Measurements from ENCODE around the gene TCEAL1. TPM values are rescaled to one million over a fixed set of nuclear protein-coding genes. Genes with fewer than 3 reads are reported as not detected.
A peak's percentile ranks its signal among the peaks of the same experiment; 100 is the strongest.
"Not testable (repeated sequence)": the region's sequence is repeated elsewhere in the genome, so short reads cannot be mapped to it uniquely, and the experiment has no call there.

TCEAL1 gene
- total and polyA plus RNA-seq, 11 donors, result 16.4 to 33.2 (median 23.1) TPM

DNA sequence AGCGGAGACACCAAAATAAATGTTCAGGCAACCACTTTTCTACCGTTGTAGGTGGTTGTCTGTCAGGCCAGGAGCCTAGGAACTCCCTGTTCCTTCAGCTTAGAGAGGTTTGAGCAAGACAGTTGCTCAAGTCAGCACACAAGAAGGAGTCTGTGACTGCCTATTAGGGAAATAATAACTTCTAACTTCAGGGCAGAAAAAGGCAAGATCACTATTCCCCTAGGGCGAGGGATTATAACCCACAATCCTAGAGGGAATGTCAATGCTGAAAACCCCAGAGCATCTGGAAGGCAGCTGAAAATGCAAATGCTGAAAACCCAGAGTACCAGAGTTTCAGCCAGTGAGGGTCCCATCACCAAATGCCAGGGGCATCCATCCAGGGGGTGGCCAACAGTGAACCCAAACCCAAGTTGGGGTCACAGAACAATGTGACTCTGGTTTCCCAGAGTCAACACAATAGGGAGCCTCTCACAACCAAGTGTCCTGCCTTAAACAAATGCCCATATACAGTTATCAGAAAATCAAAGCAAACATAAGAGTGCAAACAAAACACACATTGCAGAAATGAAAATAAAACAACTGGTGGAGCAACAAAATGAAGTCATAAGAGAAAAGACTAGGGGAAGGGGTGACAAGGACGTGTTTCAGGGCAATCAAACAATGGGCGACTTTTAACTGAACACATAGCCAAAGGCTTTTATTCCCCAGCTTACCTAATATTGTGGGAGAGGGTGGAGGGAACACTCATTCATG is 30.1 kb downstream of the TCEAL1 start:
- TF ChIP-seq, protein P1, sequence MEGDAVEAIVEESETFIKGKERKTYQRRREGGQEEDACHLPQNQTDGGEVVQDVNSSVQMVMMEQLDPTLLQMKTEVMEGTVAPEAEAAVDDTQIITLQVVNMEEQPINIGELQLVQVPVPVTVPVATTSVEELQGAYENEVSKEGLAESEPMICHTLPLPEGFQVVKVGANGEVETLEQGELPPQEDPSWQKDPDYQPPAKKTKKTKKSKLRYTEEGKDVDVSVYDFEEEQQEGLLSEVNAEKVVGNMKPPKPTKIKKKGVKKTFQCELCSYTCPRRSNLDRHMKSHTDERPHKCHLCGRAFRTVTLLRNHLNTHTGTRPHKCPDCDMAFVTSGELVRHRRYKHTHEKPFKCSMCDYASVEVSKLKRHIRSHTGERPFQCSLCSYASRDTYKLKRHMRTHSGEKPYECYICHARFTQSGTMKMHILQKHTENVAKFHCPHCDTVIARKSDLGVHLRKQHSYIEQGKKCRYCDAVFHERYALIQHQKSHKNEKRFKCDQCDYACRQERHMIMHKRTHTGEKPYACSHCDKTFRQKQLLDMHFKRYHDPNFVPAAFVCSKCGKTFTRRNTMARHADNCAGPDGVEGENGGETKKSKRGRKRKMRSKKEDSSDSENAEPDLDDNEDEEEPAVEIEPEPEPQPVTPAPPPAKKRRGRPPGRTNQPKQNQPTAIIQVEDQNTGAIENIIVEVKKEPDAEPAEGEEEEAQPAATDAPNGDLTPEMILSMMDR (IDR thresholded peaks at IDR 0.05), result no peak
- TF ChIP-seq POLR2A (IDR thresholded peaks at IDR 0.05), result no peak
- Histone ChIP-seq H3K27me3 (peaks cover 0 to 29% (median 0%) of the 10 kb centered on the region in 9 donors), H3K36me3 (no peaks in the 10 kb centered on the region), H3K9me3 (no peaks in the 10 kb centered on the region), H3K4me1 (no peaks in the 10 kb centered on the region), H3K4me3 (no peak overlapping the region), H3K27ac (no peak overlapping the region)
- intact Hi-C loops (cut with DNase I), result no loop called here
- no peak for DNase-seq
- no peak for ATAC-seq
- WGBS, 4 donors, result 52 to 83% (median 73%) methylated on average over 5 of the region's 5 CpGs

DNA sequence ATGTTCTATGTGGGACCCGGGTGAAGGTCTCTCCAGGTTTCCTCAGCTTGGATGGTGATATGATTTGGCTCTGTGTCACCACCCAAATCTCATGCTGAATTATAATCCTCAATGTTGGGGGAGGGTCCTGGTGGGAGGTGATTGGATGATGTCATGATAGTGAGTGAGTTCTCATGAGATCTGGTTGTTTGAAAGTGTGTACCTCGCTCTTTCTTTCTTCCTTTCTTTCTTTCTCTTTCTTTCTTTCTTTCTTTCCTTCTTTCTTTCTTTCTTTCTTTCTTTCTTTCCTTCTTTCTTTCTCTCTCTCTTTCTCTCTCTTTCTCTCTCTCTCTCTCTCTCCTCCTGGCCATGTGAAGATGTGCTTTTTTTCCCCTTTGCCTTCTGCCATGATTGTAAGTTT is 30.7 kb downstream of the TCEAL1 start:
- H3K4me1 ChIP-seq; H3K27ac ChIP-seq; intact Hi-C loops (cut with DNase I); H3K4me3 ChIP-seq; DNase-seq; H3K36me3 ChIP-seq; H3K9me3 ChIP-seq; ATAC-seq: not testable (repeated sequence)
- 86 to 93% (median 88%) methylated on average over 2 of the region's 2 CpGs for WGBS, 4 donors
- peaks cover 0 to 35% (median 0%) of the 10 kb centered on the region in 9 donors for H3K27me3 ChIP-seq

DNA sequence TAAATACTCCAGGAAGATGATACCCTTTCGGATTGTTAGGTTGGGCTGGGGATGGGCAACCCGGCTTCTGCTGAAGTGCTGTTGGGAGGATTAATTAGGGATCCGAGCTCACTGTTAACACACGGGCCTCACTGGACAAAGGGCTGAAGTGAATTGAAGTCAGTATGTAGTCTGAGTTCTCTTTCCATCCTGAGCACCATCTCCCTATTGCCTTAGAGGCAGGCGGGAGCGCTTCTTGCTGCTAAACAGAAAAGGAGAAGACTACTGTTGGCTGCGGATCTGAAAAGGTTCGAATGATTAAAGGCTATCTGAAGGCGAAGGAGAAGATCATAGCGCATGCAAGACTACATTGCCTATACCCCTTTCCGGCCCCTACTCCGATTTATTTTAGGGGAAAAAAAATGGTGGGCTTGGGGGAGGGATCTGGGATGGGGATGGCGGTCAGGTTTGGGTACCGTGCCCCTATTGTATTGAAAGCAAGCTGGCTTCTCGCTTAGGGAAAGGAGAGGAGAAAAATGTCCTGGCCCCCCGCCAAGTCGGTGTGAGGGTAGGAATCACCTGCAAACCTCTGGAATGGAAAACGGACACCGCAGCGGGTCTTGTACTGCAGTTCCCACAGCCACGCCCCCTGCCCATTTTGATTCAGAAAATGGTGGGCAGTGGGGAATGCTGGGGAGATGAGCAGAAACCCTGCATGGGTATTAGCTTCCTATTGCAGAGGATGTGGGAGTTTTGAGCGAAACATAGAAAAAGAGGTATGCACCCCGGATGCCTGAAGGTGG is 35.4 kb downstream of the TCEAL1 start:
- intact Hi-C loops (cut with DNase I), result no loop called here
- Histone ChIP-seq H3K4me3 (peak overlapping the region in 1 of 12 donors; percentile 3), H3K4me1 (no peaks in the 10 kb centered on the region), H3K9me3 (no peaks in the 10 kb centered on the region), H3K27me3 (peaks cover 0 to 30% (median 0%) of the 10 kb centered on the region in 9 donors), H3K27ac (no peak overlapping the region), H3K36me3 (no peaks in the 10 kb centered on the region)
- ATAC-seq (no peak), DNase-seq (no peak)
- TF ChIP-seq, protein P1 (IDR thresholded peaks at IDR 0.05), result no peak
- no peak for TF ChIP-seq POLR2A (IDR thresholded peaks at IDR 0.05)
- WGBS, 4 donors, result 16 to 35% (median 25%) methylated on average over 23 of the region's 23 CpGs

DNA sequence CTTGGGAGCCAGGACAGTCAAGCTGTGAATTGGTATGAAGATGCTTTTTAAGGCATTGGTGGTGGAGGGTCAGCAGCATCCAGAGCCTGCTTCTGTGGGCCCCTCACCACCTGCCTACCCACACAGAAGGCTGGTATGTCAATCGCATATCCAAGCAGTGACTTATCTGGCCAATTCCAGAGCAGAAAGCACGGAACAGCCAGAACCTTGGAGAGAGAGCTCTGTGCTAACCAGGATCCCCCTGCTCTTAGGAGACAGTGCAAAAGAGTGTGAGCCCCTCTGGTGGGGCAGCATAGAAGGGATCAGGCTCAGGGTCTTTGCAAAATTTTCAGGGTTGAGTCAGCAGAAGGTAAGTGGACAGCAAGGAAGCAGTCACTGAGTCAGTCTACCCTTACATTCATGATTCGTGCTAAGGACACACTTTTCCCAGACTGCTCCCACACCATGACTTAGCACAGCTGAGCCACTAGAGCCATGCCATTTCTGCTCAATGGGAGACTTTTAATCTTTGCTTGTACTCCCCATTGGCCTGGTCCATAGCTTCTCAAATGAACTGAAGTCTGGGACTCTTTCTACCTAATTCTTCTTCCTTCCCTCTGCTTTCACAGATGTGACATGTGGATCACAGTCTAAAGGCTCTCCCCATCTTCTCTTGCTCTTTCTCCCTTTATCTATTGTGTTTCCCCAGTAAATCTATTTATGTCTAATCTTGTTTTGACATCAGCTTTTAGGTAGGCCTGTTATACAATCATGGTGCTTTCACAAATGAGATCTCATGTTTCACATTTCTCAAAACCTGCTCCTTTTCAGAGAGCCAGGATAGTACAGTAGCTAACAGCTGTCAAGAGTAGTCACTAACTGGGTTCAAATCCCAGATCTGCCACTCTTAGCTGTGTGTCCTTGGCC is 37.7 kb downstream of the TCEAL1 start:
- Histone ChIP-seq H3K4me1 (no peaks in the 10 kb centered on the region), H3K27me3 (peaks cover 0 to 26% (median 0%) of the 10 kb centered on the region in 9 donors), H3K27ac (no peak overlapping the region), H3K4me3 (no peak overlapping the region), H3K9me3 (no peaks in the 10 kb centered on the region), H3K36me3 (no peaks in the 10 kb centered on the region)
- no peak for DNase-seq
- TF ChIP-seq, protein P1 (IDR thresholded peaks at IDR 0.05), result no peak
- no peak for TF ChIP-seq POLR2A (IDR thresholded peaks at IDR 0.05)
- ATAC-seq, result no peak
- intact Hi-C loops (cut with DNase I), result no loop called here
- WGBS, 4 donors, result 57 to 89% (median 74%) methylated on average over 1 to 3 of the region's 3 CpGs
